Measurements from ENCODE around the gene ZMYND19. TPM values are rescaled to one million over a fixed set of nuclear protein-coding genes. Genes with fewer than 3 reads are reported as not detected.
"Not testable (repeated sequence)": the region's sequence is repeated elsewhere in the genome, so short reads cannot be mapped to it uniquely, and the experiment has no call there.

The ZMYND19 gene
- total and polyA plus RNA-seq, 4 experiments from 2014 or later, result 3.6 to 29.1 (median 20.2) TPM

GRCh38 chr9:137542486-137542885 is 47.8 kb downstream of the ZMYND19 start:
- peaks cover 0 to 4% (median 2%) of the 10 kb centered on the region in 4 donors for H3K4me1 Mint-ChIP-seq
- no peak overlapping the region for H3K4me3 Mint-ChIP-seq
- Histone ChIP-seq H3K4me1 (ENCODE audit: insufficient read depth, low read length) (no peaks in the 10 kb centered on the region), H3K36me3 (ENCODE audit: insufficient read depth, low read length) (no peaks in the 10 kb centered on the region), H3K27ac (ENCODE audit: low read depth, low read length) (no peak overlapping the region), H3K9me3 (ENCODE audit: control insufficient read depth in 1 of 2, low read length in 2 of 2) (no peaks in the 10 kb centered on the region), H3K27me3 (ENCODE audit: insufficient read depth, low read length) (no peaks in the 10 kb centered on the region), H3K4me3 (ENCODE audit: low read length in 2 of 2) (no peak overlapping the region)
- H3K27ac Mint-ChIP-seq, result no peak overlapping the region
- ChIA-PET CTCF (ENCODE audit: partially characterized antibody) (interaction anchor here (0.9 to 1.0 kb wide), 2 partner anchors 8 to 37 kb away, joined by 3 read pairs; partner anchors contain the start of gene PNPLA7), POLR2A (ENCODE audit: partially characterized antibody) (no interaction called here)
- intact Hi-C loops (cut with micrococcal nuclease), result no loop called here
- no peaks in the 10 kb centered on the region for H3K9me3 Mint-ChIP-seq
- peaks cover 0 to 1% of the 10 kb centered on the region in 2 donors for H3K36me3 Mint-ChIP-seq
- DNase-seq, result no peak
- H3K27me3 Mint-ChIP-seq, result no peaks in the 10 kb centered on the region

DNA sequence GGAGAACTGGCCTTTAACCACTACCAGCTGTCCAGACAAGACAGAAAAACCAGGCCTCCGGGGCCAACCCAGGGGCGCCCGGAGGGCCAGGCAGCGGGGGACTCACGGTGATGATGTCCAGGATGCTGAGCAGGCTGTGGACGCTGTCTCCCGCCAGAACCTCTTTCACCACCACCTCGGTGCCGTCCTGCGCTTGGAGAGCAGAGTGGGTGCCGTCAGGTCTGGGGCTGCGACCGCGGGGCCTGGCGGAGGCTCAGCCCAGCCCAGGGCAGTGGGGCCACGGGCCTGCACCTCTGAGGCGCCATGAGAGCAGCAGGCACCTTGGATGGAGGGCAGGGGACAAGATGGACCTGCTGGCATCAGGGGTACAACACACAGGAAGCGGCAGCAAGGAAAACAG is 49.8 kb downstream of the ZMYND19 start:
- ChIA-PET POLR2A (ENCODE audit: partially characterized antibody) (no interaction called here), CTCF (ENCODE audit: partially characterized antibody) (no interaction called here)
- H3K4me1 ChIP-seq (ENCODE audit: insufficient read depth, low read length), result peaks cover 12% of the 10 kb centered on the region
- H3K9me3 ChIP-seq (ENCODE audit: control insufficient read depth in 1 of 2, low read length in 2 of 2), result no peaks in the 10 kb centered on the region
- H3K27me3 Mint-ChIP-seq, result no peaks in the 10 kb centered on the region
- H3K27ac ChIP-seq (ENCODE audit: low read depth, low read length), result no peak overlapping the region
- peaks cover 0 to 3% of the 10 kb centered on the region in 2 donors for H3K36me3 Mint-ChIP-seq
- H3K4me3 ChIP-seq (ENCODE audit: low read length in 2 of 2), result no peak overlapping the region
- H3K4me3 Mint-ChIP-seq, result no peak overlapping the region
- no peak overlapping the region for H3K27ac Mint-ChIP-seq
- no peaks in the 10 kb centered on the region for H3K36me3 ChIP-seq (ENCODE audit: insufficient read depth, low read length)
- peaks cover 9 to 19% (median 14%) of the 10 kb centered on the region in 4 donors for H3K4me1 Mint-ChIP-seq
- H3K27me3 ChIP-seq (ENCODE audit: insufficient read depth, low read length), result no peaks in the 10 kb centered on the region
- intact Hi-C loops (cut with micrococcal nuclease), result no loop called here
- no peak for DNase-seq
- peaks cover 0 to 1% (median 0%) of the 10 kb centered on the region in 8 donors for H3K9me3 Mint-ChIP-seq

- Mint-ChIP-seq H3K27me3 (no peaks in the 10 kb centered on the region), H3K4me1 (peaks cover 17 to 31% (median 22%) of the 10 kb centered on the region in 4 donors), H3K27ac (no peak overlapping the region), H3K4me3 (no peak overlapping the region), H3K9me3 (peaks cover 0 to 1% (median 0%) of the 10 kb centered on the region in 8 donors), H3K36me3 (peaks cover 0 to 3% of the 10 kb centered on the region in 2 donors)
- Histone ChIP-seq H3K4me3 (ENCODE audit: low read length in 2 of 2) (no peak overlapping the region), H3K4me1 (ENCODE audit: insufficient read depth, low read length) (peaks cover 20% of the 10 kb centered on the region), H3K27ac (ENCODE audit: low read depth, low read length) (no peak overlapping the region), H3K27me3 (ENCODE audit: insufficient read depth, low read length) (no peaks in the 10 kb centered on the region), H3K9me3 (ENCODE audit: control insufficient read depth in 1 of 2, low read length in 2 of 2) (no peaks in the 10 kb centered on the region), H3K36me3 (ENCODE audit: insufficient read depth, low read length) (no peaks in the 10 kb centered on the region)
- intact Hi-C loops (cut with micrococcal nuclease), result loop anchor here (10.0 kb wide), 1 partner anchor 233 kb away; the partner anchor contains the start of gene NRARP
- CTCF ChIA-PET (ENCODE audit: partially characterized antibody), result interaction anchor here (0.9 to 1.4 kb wide), 3 partner anchors 11 to 761 kb away, joined by 3 to 4 read pairs (median 3); no protein-coding TSS in a partner anchor
- POLR2A ChIA-PET (ENCODE audit: partially characterized antibody), result no interaction called here
- DNase-seq, result no peak
Measured at GRCh38 chr9:137538058-137538457, 52.3 kb downstream of the ZMYND19 start.

GRCh38 chr9:137536594-137537131 is 53.6 kb downstream of the ZMYND19 start:
- H3K9me3 ChIP-seq (ENCODE audit: control insufficient read depth in 1 of 2, low read length in 2 of 2); H3K36me3 Mint-ChIP-seq; H3K27ac ChIP-seq (ENCODE audit: low read depth, low read length); H3K27me3 ChIP-seq (ENCODE audit: insufficient read depth, low read length); H3K36me3 ChIP-seq (ENCODE audit: insufficient read depth, low read length); CTCF ChIA-PET (ENCODE audit: partially characterized antibody); H3K27me3 Mint-ChIP-seq; H3K4me3 ChIP-seq (ENCODE audit: low read length in 2 of 2); H3K9me3 Mint-ChIP-seq: not testable (repeated sequence)
- intact Hi-C loops (cut with micrococcal nuclease), result loop anchor here (10.0 kb wide), 1 partner anchor 232 kb away; the partner anchor contains the start of gene NRARP
- Mint-ChIP-seq H3K27ac (peak overlapping the region in 5 of 7 donors; percentile 24 to 75 (median 56)), H3K4me3 (peak overlapping the region in 3 of 8 donors; percentile 11 to 27 (median 26)), H3K4me1 (peaks cover 17 to 31% (median 22%) of the 10 kb centered on the region in 4 donors)
- peaks cover 20% of the 10 kb centered on the region for H3K4me1 ChIP-seq (ENCODE audit: insufficient read depth, low read length)
- peak in 1 of 5 donors; percentile 9 for DNase-seq
- POLR2A ChIA-PET (ENCODE audit: partially characterized antibody), result interaction anchor here (1.1 kb wide), 1 partner anchor 15 kb away, joined by 4 read pairs; the partner anchor contains the start of gene MRPL41

GRCh38 chr9:137535120-137535428 is 55.2 kb downstream of the ZMYND19 start:
- Mint-ChIP-seq H3K27me3 (no peaks in the 10 kb centered on the region), H3K9me3 (peaks cover 0 to 1% (median 0%) of the 10 kb centered on the region in 8 donors), H3K4me1 (peaks cover 17 to 31% (median 22%) of the 10 kb centered on the region in 4 donors), H3K27ac (peak overlapping the region in 1 of 7 donors; percentile 57), H3K36me3 (peaks cover 0 to 3% of the 10 kb centered on the region in 2 donors), H3K4me3 (no peak overlapping the region)
- Histone ChIP-seq H3K9me3 (ENCODE audit: control insufficient read depth in 1 of 2, low read length in 2 of 2) (no peaks in the 10 kb centered on the region), H3K36me3 (ENCODE audit: insufficient read depth, low read length) (no peaks in the 10 kb centered on the region), H3K27me3 (ENCODE audit: insufficient read depth, low read length) (no peaks in the 10 kb centered on the region), H3K4me1 (ENCODE audit: insufficient read depth, low read length) (peaks cover 20% of the 10 kb centered on the region), H3K4me3 (ENCODE audit: low read length in 2 of 2) (no peak overlapping the region), H3K27ac (ENCODE audit: low read depth, low read length) (no peak overlapping the region)
- POLR2A ChIA-PET (ENCODE audit: partially characterized antibody), result interaction anchor here (0.9 to 1.6 kb wide), 2 partner anchors 16 to 70 kb away, joined by 3 to 4 read pairs; no protein-coding TSS in a partner anchor
- no peak for DNase-seq
- intact Hi-C loops (cut with micrococcal nuclease), result loop anchor here (2.0 to 10.0 kb wide), 2 partner anchors 16 to 230 kb away; partner anchors contain the start of genes MRPL41, NRARP and PNPLA7
- CTCF ChIA-PET (ENCODE audit: partially characterized antibody), result interaction anchor here (0.6 to 1.7 kb wide), 9 partner anchors 10 to 44 kb away, joined by 3 to 8 read pairs (median 4); partner anchors contain the start of genes MRPL41 and PNPLA7

DNA sequence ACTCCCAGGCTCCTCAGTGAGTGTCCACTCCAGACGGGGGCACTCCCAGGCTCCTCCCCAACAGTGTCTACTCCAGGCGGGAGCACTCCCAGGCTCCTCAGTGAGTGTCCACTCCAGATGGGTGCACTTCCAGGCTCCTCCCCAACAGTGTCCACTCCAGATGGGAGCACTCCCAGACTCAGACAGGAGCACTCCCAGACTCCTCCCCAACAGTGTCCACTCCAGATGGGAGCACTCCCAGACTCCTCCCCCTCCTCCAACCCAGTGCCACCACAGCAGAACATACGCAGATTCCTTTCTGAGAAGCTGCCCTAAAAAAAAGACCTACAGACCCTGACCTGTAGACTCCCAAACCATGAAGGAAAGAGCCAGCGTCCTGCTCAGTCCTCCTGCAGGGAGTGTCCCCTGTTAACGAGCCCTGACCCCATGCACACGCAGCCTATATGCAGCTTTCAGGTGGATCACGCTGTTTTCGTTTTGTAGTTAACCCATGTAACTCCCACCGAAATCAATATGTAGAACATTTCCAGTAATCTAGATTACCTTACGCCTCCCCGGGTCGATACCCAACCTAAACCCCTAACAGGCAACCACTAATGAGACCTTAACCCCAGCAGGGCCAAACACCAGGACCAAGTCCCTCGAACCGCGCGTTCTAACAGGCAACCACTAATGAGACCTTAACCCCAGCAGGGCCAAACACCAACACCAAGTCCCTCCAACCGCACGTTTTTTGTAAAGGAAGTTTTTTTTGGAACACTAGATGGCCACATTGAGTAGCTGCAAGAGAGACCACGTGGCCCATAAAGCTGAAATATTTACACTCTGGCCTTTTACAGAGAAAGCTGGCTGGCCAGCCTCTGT is 55.8 kb downstream of the ZMYND19 start:
- Histone ChIP-seq H3K4me1 (ENCODE audit: insufficient read depth, low read length) (peaks cover 20% of the 10 kb centered on the region), H3K9me3 (ENCODE audit: control insufficient read depth in 1 of 2, low read length in 2 of 2) (no peaks in the 10 kb centered on the region), H3K27me3 (ENCODE audit: insufficient read depth, low read length) (no peaks in the 10 kb centered on the region), H3K27ac (ENCODE audit: low read depth, low read length) (no peak overlapping the region), H3K4me3 (ENCODE audit: low read length in 2 of 2) (no peak overlapping the region), H3K36me3 (ENCODE audit: insufficient read depth, low read length) (no peaks in the 10 kb centered on the region)
- ChIA-PET POLR2A (ENCODE audit: partially characterized antibody) (interaction anchor here (0.9 to 1.6 kb wide), 2 partner anchors 16 to 70 kb away, joined by 3 to 4 read pairs; no protein-coding TSS in a partner anchor), CTCF (ENCODE audit: partially characterized antibody) (interaction anchor here (0.6 to 1.7 kb wide), 9 partner anchors 9 to 45 kb away, joined by 3 to 8 read pairs (median 4); partner anchors contain the start of genes MRPL41 and PNPLA7)
- intact Hi-C loops (cut with micrococcal nuclease), result loop anchor here (2.0 to 10.0 kb wide), 2 partner anchors 16 to 230 kb away; partner anchors contain the start of genes MRPL41, NRARP and PNPLA7
- Mint-ChIP-seq H3K9me3 (peaks cover 0 to 1% (median 0%) of the 10 kb centered on the region in 8 donors), H3K36me3 (peaks cover 0 to 3% of the 10 kb centered on the region in 2 donors), H3K4me1 (peaks cover 17 to 31% (median 22%) of the 10 kb centered on the region in 4 donors), H3K4me3 (peak overlapping the region in 2 of 8 donors; percentile 1 to 2), H3K27ac (peak overlapping the region in 2 of 7 donors; percentile 48 to 57), H3K27me3 (no peaks in the 10 kb centered on the region)
- peak in 3 of 5 donors; percentile 39 to 40 (median 39) for DNase-seq

Measured in CD4-positive, alpha-beta memory T cell (primary cell).